Renal pelvis (tissue), 4 donors: Measurements from ENCODE around the gene CDH4. TPM values are rescaled to one million over a fixed set of nuclear protein-coding genes. Genes with fewer than 3 reads are reported as not detected.

Experiments
- DNase-seq: peaks from one replicate; pipeline ENCODE4 v3.0.0-alpha.2; 2013
- polyA plus RNA-seq, 3 donors: library from polyadenylated mRNA; unstranded; fragments of 120-200 nt; gene quantifications; one replicate each; pipeline ENCODE4 v1.2.1, GENCODE V29; 2013; ENCODE audit not compliant: insufficient read length in 3 of 3

CDH4 gene
- polyA plus RNA-seq, 3 donors, result 8.4 to 9.5 (median 8.7) TPM

GRCh38 chr20:61580958-61581824 is 329.1 kb downstream of the CDH4 start:
- DNase-seq, result no peak

DNA sequence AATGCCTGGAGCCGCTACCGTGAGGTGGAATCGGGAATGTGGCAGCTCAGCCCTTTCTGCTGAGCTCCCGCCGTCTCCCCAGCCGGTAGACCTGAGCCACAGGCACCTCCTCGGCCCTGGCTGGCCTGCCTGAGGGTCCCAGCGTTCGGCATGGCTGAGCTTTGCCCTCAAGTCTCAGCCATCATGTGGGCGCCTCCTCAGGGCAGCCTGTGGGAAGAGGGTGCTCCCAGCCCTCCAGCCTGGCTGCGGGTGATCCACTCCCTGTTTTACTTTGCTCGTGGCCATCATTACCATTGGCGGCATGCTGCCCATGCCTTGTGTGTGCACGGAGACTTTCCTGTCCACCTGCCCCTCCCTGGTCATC is 329.7 kb downstream of the CDH4 start:
- DNase-seq, result no peak

DNA sequence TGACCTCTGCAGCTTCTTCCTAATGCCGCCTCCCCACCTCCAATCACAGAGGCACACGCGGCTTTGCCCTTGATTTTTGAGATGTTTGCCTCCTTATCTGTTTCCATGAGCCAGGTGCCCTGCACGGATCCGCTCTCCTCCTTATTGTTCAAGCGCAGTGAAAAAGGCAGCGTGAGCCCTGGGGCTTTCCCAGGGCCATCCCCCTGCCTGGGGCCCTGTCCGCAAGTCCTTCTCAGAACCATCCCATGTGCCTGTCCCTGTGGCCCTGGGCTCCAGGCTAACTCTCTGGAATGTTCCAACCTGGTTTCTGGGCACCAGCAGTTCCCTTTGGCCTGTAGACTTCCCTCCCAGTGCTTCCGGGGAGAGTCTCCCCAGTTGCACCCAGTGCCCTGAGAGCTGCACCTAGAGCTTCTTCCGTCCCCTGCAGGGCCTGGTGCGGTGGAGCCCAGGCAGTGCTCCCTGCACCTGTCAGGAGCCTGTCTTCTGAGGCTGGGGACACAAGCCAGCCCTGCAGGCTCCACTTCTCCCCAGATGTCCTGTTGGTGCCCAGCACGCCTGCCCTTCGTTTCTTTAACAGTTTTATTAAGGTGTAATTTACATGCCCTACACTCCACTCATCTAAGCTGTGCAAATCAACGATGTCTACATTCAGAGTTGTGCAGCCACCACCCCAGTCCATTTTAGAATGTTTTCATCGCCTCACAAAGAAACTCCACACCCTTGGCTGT is 330.3 kb downstream of the CDH4 start:
- DNase-seq, result no peak

DNA sequence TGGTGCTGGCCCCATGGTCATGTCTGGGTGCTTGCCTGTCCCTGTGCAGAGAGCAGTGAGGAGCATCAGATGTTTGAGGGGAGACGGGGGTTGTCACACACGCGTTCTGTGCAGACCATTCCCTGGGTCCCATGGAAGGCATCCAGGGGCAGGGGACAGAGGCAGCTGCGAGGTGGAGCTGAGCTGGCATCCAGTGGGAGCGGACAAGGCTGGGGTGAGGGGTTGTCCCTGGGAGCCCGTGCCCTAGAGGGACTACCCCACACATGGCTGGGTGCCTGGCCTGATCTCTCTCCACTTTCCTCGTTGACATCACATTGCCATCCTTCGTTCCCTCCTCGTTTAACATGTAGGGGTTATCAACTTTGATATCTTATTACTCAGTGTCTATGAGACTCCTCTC is 331.3 kb downstream of the CDH4 start:
- DNase-seq, result no peak

DNA sequence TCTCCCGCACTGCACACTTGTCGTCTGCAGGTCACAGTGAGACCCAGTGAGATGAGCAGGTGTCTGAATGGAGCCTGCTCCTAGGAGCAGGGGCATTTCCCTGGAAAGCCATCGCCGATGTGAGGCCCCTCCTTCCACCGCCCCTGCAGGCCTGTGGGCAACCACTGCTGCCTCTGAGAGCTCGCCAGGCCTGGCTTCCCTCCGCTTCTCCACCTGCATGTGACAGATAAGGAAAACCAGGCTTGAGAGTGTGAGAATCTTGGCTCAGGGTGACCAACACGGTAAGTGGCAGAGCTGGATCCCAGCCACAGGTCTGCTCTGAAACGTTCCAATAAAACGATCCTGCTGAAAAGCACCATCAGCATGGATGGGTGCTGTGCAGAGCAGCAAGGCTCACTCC is 332.8 kb downstream of the CDH4 start:
- no peak for DNase-seq

- DNase-seq, result no peak
These were observed 333.7 kb downstream of the CDH4 start for GRCh38 chr20:61585764-61586163.

GRCh38 chr20:61587036-61587435 is 335.0 kb downstream of the CDH4 start:
- no peak for DNase-seq

- peak; percentile 24 for DNase-seq
These were observed 335.7 kb downstream of the CDH4 start for GRCh38 chr20:61587681-61588289.

DNA sequence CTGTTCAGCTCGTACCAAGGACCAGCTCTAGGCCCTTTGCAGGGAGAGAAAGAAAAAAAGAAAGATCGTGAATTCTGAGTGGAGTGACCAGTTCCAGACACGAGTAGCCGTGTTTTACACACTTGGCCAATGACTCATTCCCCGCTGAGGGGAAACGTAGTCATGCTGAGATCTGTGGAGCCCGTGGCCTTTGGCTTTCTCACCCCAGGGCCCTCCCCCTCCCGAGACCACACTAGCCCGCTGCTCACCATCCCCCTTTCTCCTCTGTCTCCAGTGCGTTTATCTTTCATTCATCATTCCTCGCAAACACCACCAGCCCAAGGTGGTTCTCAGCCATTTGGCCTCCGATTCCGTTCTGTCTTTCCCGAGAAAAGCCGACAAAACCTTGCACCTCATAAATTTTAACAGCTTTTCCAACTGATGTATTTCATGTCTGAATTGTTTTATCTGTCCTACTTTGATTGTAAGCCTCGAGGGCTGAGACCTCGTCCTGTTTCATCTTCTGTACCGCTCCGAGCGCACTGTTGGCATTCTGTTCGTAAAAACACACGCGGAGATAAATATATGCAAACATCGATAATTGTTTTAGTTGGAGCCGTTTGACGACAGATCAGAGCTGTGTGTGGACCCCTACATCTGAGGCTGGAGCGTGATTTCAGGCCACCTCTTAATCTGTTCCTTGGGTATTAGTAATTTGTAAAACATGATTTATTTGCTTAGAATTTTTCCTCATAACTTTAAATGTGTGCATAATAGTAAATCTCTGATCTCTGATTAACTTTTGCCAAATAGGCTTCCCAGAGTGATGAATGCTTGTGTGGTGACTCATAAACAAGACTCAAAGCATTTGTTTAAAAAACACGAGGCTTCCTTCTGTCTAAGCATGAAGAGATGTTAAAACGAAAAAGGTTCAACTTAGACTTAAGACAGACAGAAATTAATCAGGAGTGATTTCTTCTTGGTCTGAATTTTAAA is 336.6 kb downstream of the CDH4 start:
- DNase-seq, result peak; percentile 42

GRCh38 chr20:61590236-61590635 is 338.2 kb downstream of the CDH4 start:
- no peak for DNase-seq

DNA sequence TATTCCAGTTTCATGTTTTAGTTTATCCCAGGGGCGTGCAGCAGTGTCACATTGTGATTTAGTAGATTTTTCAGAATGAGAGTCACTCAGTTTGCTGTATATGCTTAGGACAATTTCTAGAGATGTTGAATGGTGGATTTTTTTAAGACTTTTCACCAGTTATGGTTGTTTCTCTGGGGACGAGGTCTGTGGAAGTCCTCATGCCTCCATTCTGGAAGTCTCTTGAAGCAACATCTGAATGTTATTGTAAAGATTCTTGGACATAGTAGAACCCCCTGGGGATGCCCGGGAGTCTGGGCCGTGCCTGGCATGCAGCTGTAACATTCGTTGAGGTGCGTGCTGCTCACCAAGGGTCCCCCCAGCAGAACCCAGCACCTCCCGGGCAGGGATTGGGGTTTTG is 341.5 kb downstream of the CDH4 start:
- no peak for DNase-seq

DNA sequence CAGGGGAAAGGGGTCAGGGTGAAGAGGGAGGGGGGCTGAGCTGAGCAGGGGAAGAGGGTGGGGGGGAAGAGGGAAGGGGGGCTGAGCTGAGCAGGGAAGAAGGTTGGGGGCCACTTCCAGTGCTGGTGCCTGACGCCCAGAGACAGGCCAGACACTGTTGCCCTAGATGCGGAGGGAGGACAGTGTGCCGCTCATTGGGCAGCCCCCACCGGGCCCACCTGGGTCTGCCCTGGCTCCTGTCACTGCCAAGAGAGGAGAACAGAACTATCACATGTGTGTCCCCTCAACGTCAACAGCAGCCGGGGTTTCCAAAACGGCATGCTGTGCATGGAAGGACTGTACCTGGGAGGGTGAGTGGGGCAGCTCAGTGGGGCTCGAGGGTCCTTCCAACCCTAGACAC is 342.1 kb downstream of the CDH4 start:
- no peak for DNase-seq

DNA sequence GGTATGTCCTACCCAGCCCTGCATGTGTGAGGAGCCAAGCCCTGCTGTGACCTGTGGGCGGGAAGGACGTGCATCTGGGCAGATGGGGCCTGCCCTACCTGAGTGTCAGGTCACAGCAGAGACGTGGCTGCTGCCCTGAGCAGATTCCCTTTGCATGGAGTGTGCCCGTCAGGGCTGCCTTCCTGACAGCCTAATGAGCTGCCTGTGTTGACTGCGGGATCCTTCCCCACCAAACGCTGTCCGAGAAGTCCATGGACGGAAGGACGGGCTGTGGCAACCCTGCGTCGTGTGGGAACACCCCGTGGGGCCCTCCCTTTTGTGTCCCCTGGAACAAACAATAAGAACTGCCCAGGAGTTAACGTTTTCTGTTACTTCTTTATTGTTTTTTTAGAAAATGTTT is 343.2 kb downstream of the CDH4 start:
- no peak for DNase-seq

GRCh38 chr20:61596687-61597330 is 344.7 kb downstream of the CDH4 start:
- DNase-seq, result no peak

- DNase-seq, result no peak
These were observed 345.9 kb downstream of the CDH4 start for GRCh38 chr20:61597996-61598395.

GRCh38 chr20:61598586-61598985 is 346.5 kb downstream of the CDH4 start:
- no peak for DNase-seq

- DNase-seq, result no peak
These were observed 347.0 kb downstream of the CDH4 start for GRCh38 chr20:61599061-61599531.

DNA sequence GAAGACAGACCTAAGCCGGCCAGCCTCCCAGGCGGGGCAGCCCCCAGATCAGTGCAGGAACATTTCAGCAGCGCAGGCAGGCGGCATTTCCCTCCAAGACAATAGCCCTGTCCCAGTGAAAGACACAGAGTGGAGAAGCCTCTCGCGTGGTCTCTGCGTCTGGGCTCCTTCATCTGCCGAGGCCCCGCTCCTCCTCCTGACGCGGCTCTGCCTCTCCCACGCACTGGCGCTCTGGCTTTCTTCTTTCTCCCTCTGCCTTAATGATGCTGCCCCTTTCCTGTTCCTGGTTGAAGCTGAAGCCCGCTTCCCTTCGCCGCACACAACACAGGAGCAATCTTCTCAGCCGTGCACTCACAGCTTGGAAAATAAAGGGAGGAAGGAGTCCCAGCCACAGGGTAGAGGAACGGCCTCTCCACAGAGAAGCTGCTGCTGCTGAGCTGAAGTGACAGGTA is 347.5 kb downstream of the CDH4 start:
- DNase-seq, result peak; percentile 36

- no peak for DNase-seq
These were observed 348.0 kb downstream of the CDH4 start for GRCh38 chr20:61600016-61600415.

- no peak for DNase-seq
These were observed 349.3 kb downstream of the CDH4 start for GRCh38 chr20:61601361-61601760.

GRCh38 chr20:61601853-61602252 is 349.8 kb downstream of the CDH4 start:
- no peak for DNase-seq
